Stomach (tissue), 9 donors: ENCODE data around the gene EIF4E1B. TPM values are rescaled to one million over a fixed set of nuclear protein-coding genes. Genes with fewer than 3 reads are reported as not detected.
A peak's percentile ranks its signal among the peaks of the same experiment; 100 is the strongest.

ENCODE experiments used
- DNase-seq, 2 donors: peaks; one replicate each; pipeline versions ENCODE4 v3.0.0 to v3.0.0-alpha.2; 2013 to 2019
- H3K27ac ChIP-seq, 5 donors: fragments of 200-600 bp in 4 of 5; sonication (generic) in 4 of 5; one replicate each; pipeline ENCODE4 v1.5.1; 2013 to 2019; ENCODE audit warnings: mild to moderate bottlenecking in 1 of 5, moderate library complexity in 1 of 5
- H3K27me3 ChIP-seq, 3 donors: fragments of 200-600 bp; sonication (generic); one replicate each; pipeline ENCODE4 v1.5.1; 2017 to 2019; ENCODE audit warnings: mixed run types in 1 of 3
- H3K36me3 ChIP-seq, 4 donors: fragments of 200-600 bp; sonication (generic); 1 replicate in 3 of 4; 2 replicates in 1 of 4; pipeline ENCODE4 v1.5.1; 2016 to 2019
- H3K4me1 ChIP-seq, 4 donors: fragments of 200-600 bp; sonication (generic); one replicate each; pipeline ENCODE4 v1.5.1; 2016 to 2019
- H3K4me3 ChIP-seq, 4 donors: fragments of 200-600 bp; sonication (generic) in 3 of 4; one replicate each; pipeline ENCODE4 v1.5.1; 2016 to 2019; ENCODE audit warnings: mild to moderate bottlenecking in 1 of 4
- H3K9me3 ChIP-seq, 4 donors: fragments of 200-600 bp; sonication (generic); one replicate each; pipeline ENCODE4 v1.5.1; 2016 to 2019
- CTCF ChIP-seq, 7 experiments: fragments of 450-650 bp in 4 of 7; fragments of 200-600 bp in 3 of 7; sonication (generic) in 3 of 7; IDR thresholded peaks; one replicate each; pipeline ENCODE4 v1.5.1; 2016 to 2019; ENCODE audit warnings: antibody characterized with exemption in 7 of 7, control low read depth in 2 of 7, mild to moderate bottlenecking in 1 of 7
- EP300 ChIP-seq: sonication (generic); formaldehyde crosslinking; IDR thresholded peaks from one replicate; pipeline ENCODE4 v1.6.1; 2017; ENCODE audit warnings: antibody characterized with exemption
- POLR2A ChIP-seq, 4 donors: fragments of 450-650 bp; IDR thresholded peaks; one replicate each; pipeline ENCODE4 v1.6.1; 2016; ENCODE audit warnings: antibody characterized with exemption in 4 of 4, control low read depth in 2 of 4, mild to moderate bottlenecking in 1 of 4, moderate library complexity in 1 of 4
- POLR2AphosphoS5 ChIP-seq, 3 donors: sonication (generic); formaldehyde crosslinking; IDR thresholded peaks; one replicate each; pipeline ENCODE4 v1.6.1; 2016; ENCODE audit warnings: antibody characterized with exemption in 3 of 3
- WGBS, 5 donors: extraction: QIAGEN DNeasy Blood & Tissue Kit in 3 of 5; methylation state at CpG; one replicate each; pipeline versions ENCODE4 v1.1.5 to v1.1.7; 2013 to 2018; 5-methylcytosine and 5-hydroxymethylcytosine counted together
- intact Hi-C: fragments of 100-400 bp; cut with DNase I; formaldehyde crosslinking; loops from one replicate; pipeline ENCODE4 v1.15.1; 2023; ENCODE audit warnings: low total_unique reads
- polyA plus RNA-seq, 3 donors: library from polyadenylated mRNA; stranded (reverse); fragments of 200-250 nt; gene quantifications; one replicate each; pipeline ENCODE4 v1.2.3, GENCODE V29; 2013
- total RNA-seq, 5 donors: library from RNA; depleted of rRNA; stranded (reverse); fragments of >200 nt; gene quantifications; one replicate each; pipeline versions ENCODE4 v1.1.0 to v1.2.3, GENCODE V29; 2014 to 2016
- donor health status: healthy with polysubstance abuse.
- donor health status: Bipolar disorder and iron deficiency.
- donor health status: healthy.

EIF4E1B gene
- total and polyA plus RNA-seq, 8 donors, result not detected

DNA sequence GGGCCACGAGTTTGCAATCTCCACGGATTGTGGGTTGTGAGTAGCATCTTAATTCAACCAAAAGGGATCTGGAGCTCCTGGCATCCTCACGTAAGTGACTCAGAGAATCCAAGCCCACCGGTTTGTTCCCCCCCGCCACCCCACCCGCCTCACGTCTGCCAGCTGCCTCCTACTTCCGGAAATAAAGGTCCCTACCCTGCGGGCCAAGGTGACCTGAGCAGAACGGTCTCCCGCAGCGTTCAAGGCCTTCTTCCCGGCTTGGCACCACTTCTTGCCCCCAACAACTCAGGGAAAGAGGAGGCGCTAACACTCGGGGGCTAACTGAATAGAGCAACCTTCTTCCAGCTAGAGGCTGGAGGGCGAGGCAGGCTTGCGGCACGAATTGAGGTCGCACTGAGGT is 11.7 kb upstream of the EIF4E1B start:
- Histone ChIP-seq H3K36me3 (no peaks in the 10 kb centered on the region), H3K4me3 (peak overlapping the region in 3 of 4 donors; percentile 3 to 11 (median 6)), H3K9me3 (peaks cover 0 to 7% (median 0%) of the 10 kb centered on the region in 4 donors), H3K27ac (no peak overlapping the region), H3K4me1 (peaks cover 14 to 25% (median 23%) of the 10 kb centered on the region in 4 donors), H3K27me3 (peaks cover 22 to 92% (median 61%) of the 10 kb centered on the region in 3 donors)
- TF ChIP-seq CTCF (IDR thresholded peaks at IDR 0.05) (no peak), POLR2AphosphoS5 (IDR thresholded peaks at IDR 0.05) (no peak), POLR2A (IDR thresholded peaks at IDR 0.05) (no peak), EP300 (no peak)
- intact Hi-C loops, result no loop called here
- 18 to 32% (median 30%) methylated on average over 15 to 19 of the region's 19 CpGs for WGBS, 5 donors
- no peak for DNase-seq

- WGBS, 5 donors, result 3 to 7% (median 5%) methylated on average over 19 to 31 of the region's 31 CpGs
- peaks cover 0 to 7% (median 0%) of the 10 kb centered on the region in 4 donors for H3K9me3 ChIP-seq
- TF ChIP-seq POLR2A (IDR thresholded peaks at IDR 0.05) (no peak), POLR2AphosphoS5 (IDR thresholded peaks at IDR 0.05) (no peak), CTCF (IDR thresholded peaks at IDR 0.05) (no peak), EP300 (no peak)
- peak overlapping the region in 3 of 4 donors; percentile 3 to 11 (median 6) for H3K4me3 ChIP-seq
- H3K4me1 ChIP-seq, result peaks cover 14 to 23% (median 22%) of the 10 kb centered on the region in 4 donors
- no peaks in the 10 kb centered on the region for H3K36me3 ChIP-seq
- no peak overlapping the region for H3K27ac ChIP-seq
- peaks cover 22 to 95% (median 62%) of the 10 kb centered on the region in 3 donors for H3K27me3 ChIP-seq
- DNase-seq, result peak; percentile 50 to 90
- intact Hi-C loops, result no loop called here
Measured at GRCh38 chr5:176619203-176619568, 11.3 kb upstream of the EIF4E1B start.

- Histone ChIP-seq H3K4me3 (peak overlapping the region in 2 of 4 donors; percentile 3 to 6), H3K27ac (no peak overlapping the region), H3K9me3 (peaks cover 0 to 7% (median 0%) of the 10 kb centered on the region in 4 donors), H3K27me3 (peaks cover 22 to 99% (median 68%) of the 10 kb centered on the region in 3 donors), H3K36me3 (no peaks in the 10 kb centered on the region), H3K4me1 (peaks cover 14 to 23% (median 22%) of the 10 kb centered on the region in 4 donors)
- 7 to 18% (median 12%) methylated on average over 21 to 59 of the region's 59 CpGs for WGBS, 5 donors
- intact Hi-C loops, result no loop called here
- no peak for DNase-seq
- TF ChIP-seq POLR2AphosphoS5 (IDR thresholded peaks at IDR 0.05) (no peak), EP300 (no peak), POLR2A (IDR thresholded peaks at IDR 0.05) (no peak), CTCF (IDR thresholded peaks at IDR 0.05) (no peak)
Measured at GRCh38 chr5:176619569-176620332, 10.7 kb upstream of the EIF4E1B start.

GRCh38 chr5:176620333-176620981 is 10.0 kb upstream of the EIF4E1B start:
- Histone ChIP-seq H3K4me1 (peaks cover 14 to 23% (median 22%) of the 10 kb centered on the region in 4 donors), H3K27me3 (peaks cover 22 to 99% (median 67%) of the 10 kb centered on the region in 3 donors), H3K9me3 (peaks cover 0 to 7% (median 0%) of the 10 kb centered on the region in 4 donors), H3K36me3 (no peaks in the 10 kb centered on the region), H3K27ac (no peak overlapping the region), H3K4me3 (peak overlapping the region in 1 of 4 donors; percentile 3)
- no peak for DNase-seq
- WGBS, 5 donors, result 4 to 6% (median 5%) methylated on average over 28 to 32 of the region's 32 CpGs
- intact Hi-C loops, result no loop called here
- TF ChIP-seq CTCF (IDR thresholded peaks at IDR 0.05), result no peak
- no peak for TF ChIP-seq POLR2A (IDR thresholded peaks at IDR 0.05)
